K562 (cell line): ENCODE data around the gene PHF1. TPM values are rescaled to one million over a fixed set of nuclear protein-coding genes. Genes with fewer than 3 reads are reported as not detected.
A peak's percentile ranks its signal among the peaks of the same experiment; 100 is the strongest.

Experiments used
- LARP7 ChIP-seq: fragments of 450-650 bp; IDR thresholded peaks from 2 replicates; pipeline ENCODE4 v1.6.1; 2016
- PBX2 ChIP-seq, 2 experiments: IDR thresholded peaks in 1 of 2; conservative IDR thresholded peaks in 1 of 2; 2 replicates each; pipeline ENCODE4 v1.6.1; 2016; ENCODE audit warnings: low read depth in 2 of 2, mild to moderate bottlenecking in 1 of 2, missing compliant biosample characterization in 1 of 2, missing genetic modification characterization in 1 of 2, moderate library complexity in 1 of 2
- PTBP1 ChIP-seq: fragments of 200-400 bp; formaldehyde crosslinking; IDR thresholded peaks from 2 replicates; pipeline ENCODE4 v1.6.1; 2017; ENCODE audit warnings: low read depth, low read length
- RAD21 ChIP-seq, 2 experiments: fragments of 250-450 bp in 1 of 2; fragments of 450-650 bp in 1 of 2; sonication (Bioruptor Pico) in 1 of 2; formaldehyde crosslinking in 1 of 2; IDR thresholded peaks in 1 of 2; conservative IDR thresholded peaks in 1 of 2; 2 replicates each; pipeline versions ENCODE4 v1.4.0 to v1.8.0; 2020 to 2022; ENCODE audit warnings: mild to moderate bottlenecking in 2 of 2, moderate library complexity in 1 of 2
- UBTF ChIP-seq, 2 experiments: IDR thresholded peaks; 2 replicates each; pipeline ENCODE4 v1.6.1; 2012; ENCODE audit warnings: improper control_type of control experiment in 2 of 2, low read depth in 2 of 2, low read length in 2 of 2, borderline replicate concordance in 1 of 2
- ZC3H8 ChIP-seq: fragments of 450-650 bp; IDR thresholded peaks from 2 replicates; pipeline ENCODE4 v1.6.1; 2017
- ZNF280B ChIP-seq: fragments of 250-450 bp; sonication (Bioruptor Pico); IDR thresholded peaks from 2 replicates; pipeline ENCODE4 v1.5.1; 2021; ENCODE audit warnings: mild to moderate bottlenecking
- ZNF609 ChIP-seq: sonication (generic); formaldehyde crosslinking; IDR thresholded peaks from 2 replicates; pipeline ENCODE4 v1.8.1; 2023; ENCODE audit warnings: missing genetic modification reagents, mild to moderate bottlenecking, borderline replicate concordance
- polyA plus RNA-seq, 8 experiments: library from polyadenylated mRNA; depleted of rRNA in 4 of 8; stranded (reverse) in 5 of 8; unstranded in 3 of 8; fragments of >200 nt; fragmentation: Nextera tagmentation in 2 of 8; fragmentation: Illumina TruSeq in 1 of 8; extraction: Ambion mirVana in 2 of 8; extraction: Trizol in 1 of 8; gene quantifications; 2 replicates each; pipeline versions ENCODE4 v1.2.1 to v1.2.3, GENCODE V29; 2011 to 2014; ENCODE audit warnings: inconsistent platforms in 1 of 8, missing spikeins in 1 of 8
- total RNA-seq, 7 experiments: library from RNA; depleted of rRNA in 6 of 7; stranded (reverse); fragments of >200 nt in 6 of 7; fragmentation: Illumina TruSeq in 2 of 7; extraction: Trizol in 2 of 7; gene quantifications; 2 replicates each; pipeline versions ENCODE4 v1.2.1 to v1.2.3, GENCODE V29; 2011 to 2021; ENCODE audit warnings: low replicate concordance in 1 of 7
- TF ChIP-seq, protein P1 (sequence below): sonication (generic); IDR thresholded peaks from 2 replicates; pipeline ENCODE4 v1.6.1; 2016
- TF ChIP-seq, protein P2 (sequence below): sonication (generic); formaldehyde crosslinking; IDR thresholded peaks from 2 replicates; pipeline ENCODE4 v1.8.1; 2023; ENCODE audit warnings: mild to moderate bottlenecking, missing genetic modification reagents, moderate library complexity

The PHF1 gene
- total and polyA plus RNA-seq, 9 of the 15 experiments (the other 6 are each of a cell fraction or from before 2014, with no cell fraction given), result 3.7 to 64.2 (median 33.7) TPM

- TF ChIP-seq, protein P1, sequence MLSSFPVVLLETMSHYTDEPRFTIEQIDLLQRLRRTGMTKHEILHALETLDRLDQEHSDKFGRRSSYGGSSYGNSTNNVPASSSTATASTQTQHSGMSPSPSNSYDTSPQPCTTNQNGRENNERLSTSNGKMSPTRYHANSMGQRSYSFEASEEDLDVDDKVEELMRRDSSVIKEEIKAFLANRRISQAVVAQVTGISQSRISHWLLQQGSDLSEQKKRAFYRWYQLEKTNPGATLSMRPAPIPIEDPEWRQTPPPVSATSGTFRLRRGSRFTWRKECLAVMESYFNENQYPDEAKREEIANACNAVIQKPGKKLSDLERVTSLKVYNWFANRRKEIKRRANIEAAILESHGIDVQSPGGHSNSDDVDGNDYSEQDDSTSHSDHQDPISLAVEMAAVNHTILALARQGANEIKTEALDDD, result 0 out of 2 replicates have a peak, but pooled peaks have one; percentile 39
- TF ChIP-seq LARP7, result no peak
- TF ChIP-seq PBX2 (CRISPR knock-in tag; IDR thresholded peaks at IDR 0.05; ENCODE audit: low read depth), result no peak
- 0 out of 2 replicates have a peak, but pooled peaks have one; percentile 31 for TF ChIP-seq PBX2 (tag; conservative IDR thresholded peaks at IDR 0.05; ENCODE audit: low read depth)
- TF ChIP-seq, protein P2, sequence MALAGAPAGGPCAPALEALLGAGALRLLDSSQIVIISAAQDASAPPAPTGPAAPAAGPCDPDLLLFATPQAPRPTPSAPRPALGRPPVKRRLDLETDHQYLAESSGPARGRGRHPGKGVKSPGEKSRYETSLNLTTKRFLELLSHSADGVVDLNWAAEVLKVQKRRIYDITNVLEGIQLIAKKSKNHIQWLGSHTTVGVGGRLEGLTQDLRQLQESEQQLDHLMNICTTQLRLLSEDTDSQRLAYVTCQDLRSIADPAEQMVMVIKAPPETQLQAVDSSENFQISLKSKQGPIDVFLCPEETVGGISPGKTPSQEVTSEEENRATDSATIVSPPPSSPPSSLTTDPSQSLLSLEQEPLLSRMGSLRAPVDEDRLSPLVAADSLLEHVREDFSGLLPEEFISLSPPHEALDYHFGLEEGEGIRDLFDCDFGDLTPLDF (CRISPR knock-in tag), result no peak
- TF ChIP-seq RAD21 (CRISPR knock-in tag; conservative IDR thresholded peaks at IDR 0.05 in 1 of 2, IDR thresholded peaks at IDR 0.05 in 1 of 2), result no peak
- TF ChIP-seq UBTF (IDR thresholded peaks at IDR 0.05; ENCODE audit: borderline replicate concordance in 1 of 2, low read depth in 2 of 2, low read length in 2 of 2), result peak in 1 of 2 experiments; percentile 69; a peak in 1 of 4 replicates
- TF ChIP-seq ZNF609, result no peak
- no peak for TF ChIP-seq PTBP1
- TF ChIP-seq ZC3H8, result no peak
- TF ChIP-seq ZNF280B, result no peak
Observed at GRCh38 chr6:33420491-33421343, 9.9 kb downstream of the PHF1 start (continued).
